IMR-90 (cell line): ENCODE results near the gene WASF3. TPM values are rescaled to one million over a fixed set of nuclear protein-coding genes. Genes with fewer than 3 reads are reported as not detected.
"Not testable (repeated sequence)": the region's sequence is repeated elsewhere in the genome, so short reads cannot be mapped to it uniquely, and the experiment has no call there.

Experiments
- ATAC-seq: fragments of 200-7000 bp; cut with Tn5 transposase; 2 replicates; pipeline ENCODE4 v1.9.1; 2020; ENCODE audit warnings: low read depth, mild to moderate bottlenecking, moderate library complexity
- BruUV-seq: library from RNA; stranded (reverse); fragments of 400-500 nt; replicated peaks from 2 replicates; lab custom pipeline; 2021; lab: Mats Ljungman, UMichigan
- CTCF ChIA-PET: fragments of 300-600 bp; formaldehyde crosslinking; extraction: SDS; loops from one replicate; lab custom pipeline; 2021; ENCODE audit warnings: antibody characterized with exemption; lab: Yijun Ruan, JAX
- POLR2A ChIA-PET: fragments of 300-600 bp; sonication (Branson Sonifier 250); formaldehyde crosslinking; loops from one replicate; lab custom pipeline; 2022; ENCODE audit warnings: antibody characterized with exemption; ENCODE audit not compliant: unreplicated experiment; lab: Charles Lee
- DNase-seq: peaks from one replicate; pipeline ENCODE4 v3.0.0; 2013
- H2AFZ ChIP-seq: replicated peaks from 2 replicates; pipeline ENCODE3; 2013; ENCODE audit warnings: low read length, mild to moderate bottlenecking; ENCODE audit not compliant: poor library complexity
- H2AK5ac ChIP-seq: 2 replicates; pipeline ENCODE4 v1.6.1; 2013; ENCODE audit warnings: low read depth, low read length, inconsistent platforms
- H2AK9ac ChIP-seq: replicated peaks from 2 replicates; pipeline ENCODE3; 2013; ENCODE audit warnings: mild to moderate bottlenecking, low read depth, low read length, moderate library complexity; ENCODE audit not compliant: poor library complexity
- H2BK120ac ChIP-seq: 2 replicates; pipeline ENCODE4 v1.6.1; 2013; ENCODE audit warnings: low read depth, low read length, inconsistent platforms
- H2BK15ac ChIP-seq: 3 replicates; pipeline ENCODE4 v1.6.1; 2013; ENCODE audit warnings: low read depth, low read length, inconsistent platforms
- H2BK20ac ChIP-seq: 2 replicates; pipeline ENCODE4 v1.6.1; 2013; ENCODE audit warnings: low read depth, mild to moderate bottlenecking, inconsistent platforms, low read length, moderate library complexity
- H2BK5ac ChIP-seq: 2 replicates; pipeline ENCODE4 v1.6.1; 2013; ENCODE audit warnings: mild to moderate bottlenecking, low read depth, low read length, inconsistent platforms; ENCODE audit not compliant: poor library complexity, severe bottlenecking
- H3K14ac ChIP-seq: replicated peaks from 2 replicates; pipeline ENCODE4 v1.6.1; 2013; ENCODE audit warnings: low read depth, low read length, inconsistent platforms
- H3K18ac ChIP-seq: 2 replicates; pipeline ENCODE4 v1.6.1; 2013; ENCODE audit warnings: low read depth, low read length, control low read depth
- H3K23ac ChIP-seq: 2 replicates; pipeline ENCODE4 v1.6.1; 2013; ENCODE audit warnings: low read depth, low read length, inconsistent platforms
- H3K27ac ChIP-seq: 2 replicates; pipeline ENCODE4 v1.5.1; 2013; ENCODE audit warnings: mild to moderate bottlenecking, control low read depth, low read length; ENCODE audit not compliant: insufficient read depth
- H3K27me3 ChIP-seq: 2 replicates; pipeline ENCODE4 v1.6.1; 2013; ENCODE audit warnings: low read length; ENCODE audit not compliant: control insufficient read depth, insufficient read depth
- H3K36me3 ChIP-seq: 2 replicates; pipeline ENCODE4 v1.6.1; 2013; ENCODE audit warnings: low read length, mixed read lengths; ENCODE audit not compliant: control insufficient read depth, insufficient read depth
- H3K4ac ChIP-seq: 2 replicates; pipeline ENCODE4 v1.6.1; 2013; ENCODE audit warnings: low read depth, low read length, inconsistent platforms
- H3K4me1 ChIP-seq: 2 replicates; pipeline ENCODE4 v1.6.1; 2013; ENCODE audit warnings: low read length, mixed read lengths; ENCODE audit not compliant: control insufficient read depth, insufficient read depth
- H3K4me2 ChIP-seq: 2 replicates; pipeline ENCODE4 v1.6.1; 2013; ENCODE audit warnings: low read depth, mild to moderate bottlenecking, control low read depth, low read length, moderate library complexity
- H3K4me3 ChIP-seq: 2 replicates; pipeline ENCODE4 v1.5.1; 2013; ENCODE audit warnings: low read depth, mild to moderate bottlenecking, control low read depth, low read length, moderate library complexity; ENCODE audit not compliant: insufficient read depth
- H3K56ac ChIP-seq: 2 replicates; pipeline ENCODE4 v1.6.1; 2013; ENCODE audit warnings: low read length, inconsistent platforms; ENCODE audit not compliant: insufficient read depth; ENCODE audit errors: extremely low read depth
- H3K79me1 ChIP-seq, 2 experiments: 2 replicates each; pipeline ENCODE4 v1.6.1; 2013; ENCODE audit warnings: low read length in 2 of 2, inconsistent platforms in 1 of 2, low read depth in 1 of 2
- H3K9ac ChIP-seq: 2 replicates; pipeline ENCODE4 v1.6.1; 2013; ENCODE audit warnings: low read depth, low read length, control low read depth
- H3K9me1 ChIP-seq: 2 replicates; pipeline ENCODE4 v1.6.1; 2013; ENCODE audit warnings: low read length, inconsistent platforms; ENCODE audit not compliant: insufficient read depth
- H3K9me3 ChIP-seq: 2 replicates; pipeline ENCODE4 v1.6.1; 2013; ENCODE audit warnings: low read length; ENCODE audit not compliant: control insufficient read depth, insufficient read depth
- H4K20me1 ChIP-seq: 2 replicates; pipeline ENCODE4 v1.6.1; 2013; ENCODE audit warnings: low read length, inconsistent platforms; ENCODE audit not compliant: insufficient read depth
- H4K5ac ChIP-seq: 2 replicates; pipeline ENCODE4 v1.6.1; 2013; ENCODE audit warnings: mild to moderate bottlenecking, low read depth, low read length, control low read depth
- H4K8ac ChIP-seq, 2 experiments: 2 replicates each; pipeline ENCODE4 v1.6.1; 2013; ENCODE audit warnings: low read depth in 2 of 2, low read length in 2 of 2, control low read depth in 1 of 2, inconsistent platforms in 1 of 2
- H4K91ac ChIP-seq: 2 replicates; pipeline ENCODE4 v1.6.1; 2013; ENCODE audit warnings: low read depth, low read length, inconsistent platforms; ENCODE audit not compliant: insufficient read depth
- WGBS, 2 experiments: methylation state at CpG; one replicate each; pipeline versions ENCODE4 v1.1.5 to v1.1.7; 2013; ENCODE audit warnings: missing lambda C conversion rate in 2 of 2; ENCODE audit not compliant: insufficient read length in 1 of 2; ENCODE audit errors: extremely low coverage in 2 of 2; 5-methylcytosine and 5-hydroxymethylcytosine counted together
- dilution Hi-C: fragments of 300-500 bp; cut with HindIII; formaldehyde crosslinking; loops from one replicate; pipeline ENCODE4 v1.14.3; 2018; ENCODE audit warnings: low sequenced_read_pairs; ENCODE audit not compliant: unreplicated experiment
- in situ Hi-C: fragments of 300-500 bp; cut with MboI; formaldehyde crosslinking; loops from 3 replicates; pipeline ENCODE4 v1.14.3; 2019; ENCODE audit warnings: low sequenced_read_pairs, inconsistent platforms, mixed read lengths
- intact Hi-C: fragments of 100-400 bp; cut with micrococcal nuclease; formaldehyde crosslinking; loops from 2 replicates; pipeline ENCODE4 v1.10.0; 2022
- polyA plus RNA-seq, 3 experiments: library from polyadenylated mRNA; depleted of rRNA; stranded (reverse); fragments of >200 nt; gene quantifications; 2 replicates each; pipeline ENCODE4 v1.2.3, GENCODE V29; 2012; ENCODE audit warnings: low replicate concordance in 1 of 3
- total RNA-seq: library from RNA; depleted of rRNA; stranded (reverse); fragments of >200 nt; gene quantifications from 2 replicates; pipeline ENCODE4 v1.2.3, GENCODE V29; 2012

The WASF3 gene
- total and polyA plus RNA-seq, 2 of the 4 experiments (the other 2 are of a cell fraction), result 4.3 to 11.4 TPM

DNA sequence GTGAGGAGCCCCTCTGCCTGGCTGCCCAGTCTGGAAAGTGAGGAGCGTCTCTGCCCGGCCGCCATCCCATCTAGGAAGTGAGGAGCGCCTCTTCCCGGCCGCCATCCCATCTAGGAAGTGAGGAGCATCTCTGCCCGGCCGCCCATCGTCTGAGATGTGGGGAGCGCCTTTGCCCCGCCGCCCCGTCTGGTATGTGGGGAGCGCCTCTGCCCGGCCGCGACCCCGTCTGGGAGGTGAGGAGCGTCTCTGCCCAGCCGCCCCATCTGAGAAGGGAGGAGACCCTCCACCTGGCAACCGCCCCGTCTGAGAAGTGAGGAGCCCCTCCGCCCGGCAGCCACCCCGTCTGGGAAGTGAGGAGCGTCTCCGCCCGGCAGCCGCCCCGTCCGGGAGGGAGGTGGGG lies 166.1 kb downstream of the WASF3 start:
- H2BK5ac ChIP-seq, H3K4me1 ChIP-seq, POLR2A ChIA-PET, H3K18ac ChIP-seq, H3K14ac ChIP-seq, BruUV-seq, ATAC-seq, H3K4me3 ChIP-seq, H2BK15ac ChIP-seq, H2AFZ ChIP-seq, H3K9me1 ChIP-seq, H4K5ac ChIP-seq, H2AK9ac ChIP-seq, H3K56ac ChIP-seq, intact Hi-C loops, H2BK20ac ChIP-seq, dilution Hi-C loops, H3K36me3 ChIP-seq, H3K27me3 ChIP-seq, H4K8ac ChIP-seq, H3K9ac ChIP-seq, H3K9me3 ChIP-seq, H3K27ac ChIP-seq, H2AK5ac ChIP-seq, H4K20me1 ChIP-seq, CTCF ChIA-PET, H2BK120ac ChIP-seq, H3K23ac ChIP-seq, DNase-seq, H3K79me1 ChIP-seq, in situ Hi-C loops, H4K91ac ChIP-seq, H3K4me2 ChIP-seq, H3K4ac ChIP-seq: not testable (repeated sequence)
- WGBS, 2 experiments, result no CpG with 5 or more reads among the region's 31 CpGs
